Measurements from ENCODE around the gene TESK1.
A peak's percentile ranks its signal among the peaks of the same experiment; 100 is the strongest.

Gene TESK1, protein sequence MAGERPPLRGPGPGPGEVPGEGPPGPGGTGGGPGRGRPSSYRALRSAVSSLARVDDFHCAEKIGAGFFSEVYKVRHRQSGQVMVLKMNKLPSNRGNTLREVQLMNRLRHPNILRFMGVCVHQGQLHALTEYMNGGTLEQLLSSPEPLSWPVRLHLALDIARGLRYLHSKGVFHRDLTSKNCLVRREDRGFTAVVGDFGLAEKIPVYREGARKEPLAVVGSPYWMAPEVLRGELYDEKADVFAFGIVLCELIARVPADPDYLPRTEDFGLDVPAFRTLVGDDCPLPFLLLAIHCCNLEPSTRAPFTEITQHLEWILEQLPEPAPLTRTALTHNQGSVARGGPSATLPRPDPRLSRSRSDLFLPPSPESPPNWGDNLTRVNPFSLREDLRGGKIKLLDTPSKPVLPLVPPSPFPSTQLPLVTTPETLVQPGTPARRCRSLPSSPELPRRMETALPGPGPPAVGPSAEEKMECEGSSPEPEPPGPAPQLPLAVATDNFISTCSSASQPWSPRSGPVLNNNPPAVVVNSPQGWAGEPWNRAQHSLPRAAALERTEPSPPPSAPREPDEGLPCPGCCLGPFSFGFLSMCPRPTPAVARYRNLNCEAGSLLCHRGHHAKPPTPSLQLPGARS

GRCh38 chr9:35604578-35605350, at the start of gene TESK1:
TESK1 (plus strand) TSS chr9:35605262; CDS start chr9:35605620, 358 bp downstream.
- DNase-seq, result peak; percentile 42

DNA sequence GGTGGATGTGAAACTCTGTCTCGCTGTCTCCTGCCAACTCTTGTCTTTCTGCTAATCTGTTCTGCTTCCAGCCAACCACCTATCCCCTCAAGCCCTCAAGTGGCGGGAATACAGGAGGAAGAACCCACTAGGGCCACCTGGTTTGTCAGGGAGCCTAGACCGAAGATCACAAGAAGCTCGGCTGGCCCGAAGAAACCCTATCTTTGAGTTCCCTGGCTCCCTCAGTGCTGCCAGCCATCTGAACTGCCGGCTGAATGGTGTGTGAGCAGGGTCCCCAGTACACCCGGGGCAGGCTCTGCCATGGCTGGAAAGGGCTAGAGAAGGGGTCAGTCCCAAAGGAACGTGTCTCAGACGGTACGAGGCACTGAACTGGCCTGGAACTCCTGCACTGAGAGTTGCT, 49.2 kb upstream of the TESK1 start:
- no peak for DNase-seq

GRCh38 chr9:35556776-35557175, 48.3 kb upstream of the TESK1 start:
- no peak for DNase-seq

GRCh38 chr9:35557320-35557719, 47.7 kb upstream of the TESK1 start:
- no peak for DNase-seq

GRCh38 chr9:35558185-35558584, 46.9 kb upstream of the TESK1 start:
- no peak for DNase-seq

DNA sequence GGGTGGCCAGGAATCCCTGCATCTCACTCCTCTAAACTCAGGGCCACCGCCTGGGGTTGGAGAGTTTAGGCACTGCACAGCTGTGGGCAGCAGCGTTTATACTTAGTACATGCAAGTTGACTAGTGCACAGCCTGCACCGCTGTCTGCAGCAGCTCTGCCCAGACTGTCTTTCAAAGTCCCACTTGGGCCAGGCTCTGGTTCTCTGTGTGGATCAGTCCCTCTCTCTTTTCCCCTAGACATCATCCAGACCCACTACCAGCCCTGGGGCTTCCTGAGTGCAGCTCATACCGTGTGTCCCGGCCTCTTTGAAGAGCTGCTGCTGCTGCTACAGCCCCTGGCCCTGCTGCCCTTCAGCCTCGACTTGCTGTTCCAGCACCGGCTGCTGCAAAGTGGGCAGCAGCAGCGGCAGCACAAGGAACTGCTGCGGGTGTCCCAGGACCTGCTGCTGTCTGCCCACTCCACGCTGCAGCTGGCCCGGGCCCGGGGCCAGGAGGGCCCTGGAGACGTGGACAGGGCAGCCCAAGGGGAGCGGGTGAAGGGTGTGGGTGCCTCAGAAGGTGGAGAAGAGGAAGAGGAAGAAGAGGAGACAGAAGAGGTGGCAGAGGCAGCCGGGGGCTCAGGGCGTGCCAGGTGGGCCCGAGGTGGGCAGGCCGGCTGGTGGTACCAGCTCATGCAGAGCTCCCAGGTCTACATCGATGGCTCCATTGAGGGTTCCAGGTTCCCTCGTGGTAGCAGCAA, 45.1 kb upstream of the TESK1 start:
- no peak for DNase-seq

GRCh38 chr9:35560625-35561337, 44.3 kb upstream of the TESK1 start:
- DNase-seq, result no peak

DNA sequence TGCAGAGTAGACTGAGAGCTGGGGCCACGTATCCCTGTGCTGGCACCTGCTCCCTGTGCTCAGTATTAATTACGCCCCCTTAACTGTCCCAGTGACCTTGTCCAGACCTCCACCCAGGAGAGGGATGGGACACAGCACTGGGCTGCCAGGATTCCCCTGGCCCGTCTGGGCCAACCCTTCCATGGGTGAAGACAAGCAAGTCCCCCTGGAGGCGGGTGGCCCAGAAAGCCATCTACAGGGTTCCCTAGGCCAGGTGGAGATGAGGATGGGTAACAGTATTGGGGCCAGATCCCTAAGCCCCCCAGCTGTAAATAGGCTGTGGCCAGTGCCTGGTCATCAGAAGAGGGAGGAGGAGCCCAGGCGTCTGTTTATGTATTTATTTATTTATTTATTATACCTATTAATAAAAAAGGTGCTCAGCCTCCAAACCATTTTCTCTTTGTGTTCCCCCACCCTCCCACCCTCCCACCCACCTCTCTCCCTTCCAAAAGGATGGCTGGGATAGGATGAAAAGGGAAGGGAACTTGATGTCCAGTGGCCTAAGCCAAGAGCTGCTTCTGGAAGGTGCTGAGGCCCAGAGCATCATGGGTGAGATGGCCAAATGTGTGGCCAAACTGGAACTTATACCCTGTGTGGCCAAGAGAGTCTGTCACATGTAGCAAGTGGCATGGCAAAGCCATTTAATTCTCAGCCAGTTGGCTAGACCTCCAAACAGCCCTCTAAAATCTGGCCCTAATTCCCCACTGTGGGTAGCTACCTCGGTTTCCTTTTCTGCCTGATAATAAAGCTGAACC, 43.4 kb upstream of the TESK1 start:
- DNase-seq, result no peak

GRCh38 chr9:35562895-35563780, 41.9 kb upstream of the TESK1 start:
- DNase-seq, result no peak

GRCh38 chr9:35563791-35564197, 41.3 kb upstream of the TESK1 start:
- DNase-seq, result no peak

- DNase-seq, result no peak
These were observed 40.4 kb upstream of the TESK1 start for GRCh38 chr9:35564658-35565061.

DNA sequence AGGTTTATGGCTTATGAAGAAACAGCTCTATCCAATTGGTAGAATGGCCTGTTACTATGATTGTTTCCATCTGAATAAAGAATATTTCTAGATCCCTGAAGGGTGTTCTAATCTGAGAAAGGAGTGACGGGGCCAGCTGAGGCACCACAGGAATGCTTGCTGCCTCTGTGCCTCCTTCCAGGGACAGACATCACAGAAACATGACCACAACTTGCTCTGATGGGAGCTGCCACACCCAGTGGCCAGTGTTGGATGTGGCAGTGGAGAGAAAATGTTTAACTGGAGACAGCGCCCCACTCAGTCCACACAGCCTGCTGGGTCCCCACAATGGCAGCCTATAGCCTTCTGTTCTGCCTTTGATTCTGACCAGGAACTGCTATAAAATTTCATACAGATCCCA, 38.6 kb upstream of the TESK1 start:
- DNase-seq, result no peak

DNA sequence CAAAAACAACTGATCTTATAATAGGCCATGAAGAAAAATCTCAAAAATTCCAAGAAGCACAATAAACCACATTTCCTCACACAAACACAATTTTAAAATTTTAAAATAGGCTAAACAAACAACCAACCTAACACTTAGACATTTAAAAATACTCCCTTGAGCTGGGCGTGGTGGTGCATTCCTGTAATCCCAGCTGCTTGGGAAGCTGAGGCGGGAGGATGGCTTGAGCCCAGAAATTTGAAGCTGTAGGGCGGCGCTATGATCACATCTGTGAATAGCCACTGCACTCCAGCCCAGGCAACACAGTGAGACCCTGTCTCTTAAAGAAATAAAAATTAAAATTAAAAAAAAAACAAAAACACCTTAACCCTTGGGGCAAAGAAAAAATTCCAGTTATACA, 36.9 kb upstream of the TESK1 start:
- DNase-seq, result no peak

DNA sequence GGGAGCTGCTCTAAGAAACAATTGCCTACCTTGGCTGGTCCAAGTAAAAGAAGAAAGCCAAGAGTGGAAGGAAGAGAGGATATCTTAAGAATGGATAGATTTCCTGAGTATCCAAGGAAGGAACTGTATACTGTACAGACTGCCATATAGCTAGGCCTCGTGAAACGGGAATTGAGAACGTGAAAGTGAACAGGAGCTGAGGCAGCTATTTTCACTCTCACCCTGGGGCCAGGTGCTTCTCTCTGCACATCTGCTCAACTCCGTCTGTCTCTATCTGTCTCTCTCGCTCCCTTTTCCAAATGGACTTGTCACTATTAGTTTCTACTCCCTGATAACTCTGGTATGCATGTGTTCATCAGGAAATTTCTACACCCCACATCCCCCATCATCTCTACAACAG, 35.9 kb upstream of the TESK1 start:
- DNase-seq, result no peak

- no peak for DNase-seq
These were observed 34.2 kb upstream of the TESK1 start for GRCh38 chr9:35570709-35571504.

DNA sequence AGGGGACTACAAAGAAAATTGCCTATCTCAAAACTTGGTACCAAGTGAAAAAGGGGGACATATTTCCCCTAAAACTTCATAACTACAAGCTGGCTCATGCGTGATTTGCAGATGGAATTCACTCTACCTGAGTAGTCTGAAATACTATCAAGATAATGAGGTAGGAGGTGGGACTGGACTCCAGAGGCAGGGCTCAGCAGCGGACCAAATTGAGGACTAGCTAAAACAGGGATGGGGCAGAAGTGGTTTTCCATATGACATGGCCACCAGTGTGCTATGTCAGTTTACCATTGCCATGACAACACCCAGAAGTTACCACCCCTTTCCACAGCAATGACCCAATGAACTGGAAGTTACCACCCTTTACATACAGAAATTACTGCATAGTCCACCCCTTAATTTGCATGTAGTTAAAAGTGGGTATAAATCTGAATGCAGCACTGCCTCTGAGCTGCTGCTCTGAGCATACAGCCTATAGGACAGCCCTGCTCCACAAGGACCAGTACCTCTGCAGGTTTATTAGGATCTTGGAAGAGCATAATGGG, 30.4 kb upstream of the TESK1 start:
- DNase-seq, result no peak

DNA sequence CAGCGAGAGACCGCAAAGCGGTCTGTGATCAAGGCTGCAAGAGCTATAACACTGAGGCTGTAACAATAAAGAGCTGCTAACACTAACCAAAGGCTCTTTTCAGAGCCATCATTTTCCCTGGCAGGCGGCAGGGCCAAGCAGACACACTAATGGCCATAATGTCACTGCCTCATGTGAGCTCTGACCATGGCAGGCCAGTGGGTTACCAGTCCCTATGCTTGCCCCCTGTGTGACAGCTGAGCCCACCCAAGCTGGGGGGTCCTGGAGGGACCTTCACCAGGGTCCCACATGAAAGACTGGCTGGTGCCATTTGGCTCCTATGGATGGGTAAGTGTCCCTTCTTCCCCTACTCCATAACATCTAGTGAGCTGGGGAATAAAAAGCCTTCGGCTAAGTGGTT, 29.6 kb upstream of the TESK1 start:
- DNase-seq, result no peak

DNA sequence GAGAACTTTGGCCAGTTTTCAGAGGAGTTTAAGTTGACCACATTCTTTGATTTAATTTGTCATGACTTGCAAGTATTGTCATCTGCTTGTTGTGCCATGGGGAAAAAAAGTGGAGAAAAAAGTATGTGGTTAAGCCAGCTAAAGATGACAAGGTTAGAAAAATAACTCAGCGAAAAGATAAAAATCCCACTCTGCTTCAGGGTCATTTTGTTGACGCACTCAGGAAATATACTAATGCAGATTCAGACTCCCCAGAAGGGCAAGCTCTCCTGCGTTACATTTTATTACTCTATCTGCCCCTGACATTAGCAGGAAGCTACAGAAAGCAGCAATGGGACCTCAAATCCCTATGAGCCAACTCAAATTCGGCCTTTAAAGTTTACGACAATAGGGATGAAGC, 27.6 kb upstream of the TESK1 start:
- DNase-seq, result no peak

- DNase-seq, result no peak
These were observed 25.9 kb upstream of the TESK1 start for GRCh38 chr9:35579130-35579529.
